PFSK-1 (cell line): Measurements from ENCODE around the gene CHRNE.

Source experiments
- FOXP2 ChIP-seq: optimal IDR thresholded peaks from 2 replicates; pipeline ENCODE3; 2011; ENCODE audit warnings: borderline replicate concordance, control low read depth, inconsistent platforms; ENCODE audit not compliant: insufficient read depth; ENCODE audit errors: extremely low read length, extremely low read depth
- POLR2AphosphoS5 ChIP-seq: IDR thresholded peaks from 2 replicates; pipeline ENCODE4 v1.6.1; 2012; ENCODE audit warnings: low read depth, mild to moderate bottlenecking, control low read depth, low read length, moderate library complexity
- REST ChIP-seq, 2 experiments: IDR thresholded peaks; 2 replicates each; pipeline versions ENCODE4 v1.6.1 to v1.8.0; 2011 to 2012; ENCODE audit warnings: low read depth in 2 of 2, low read length in 2 of 2, control low read depth in 1 of 2, inconsistent platforms in 1 of 2, mild to moderate bottlenecking in 1 of 2, moderate library complexity in 1 of 2; ENCODE audit not compliant: insufficient read depth in 1 of 2
- SIN3A ChIP-seq: IDR thresholded peaks from 2 replicates; pipeline ENCODE4 v1.6.1; 2012; ENCODE audit warnings: mild to moderate bottlenecking, low read length, moderate library complexity, borderline replicate concordance; ENCODE audit not compliant: insufficient read depth
- TAF1 ChIP-seq: IDR thresholded peaks from 2 replicates; pipeline ENCODE4 v1.6.1; 2012; ENCODE audit warnings: low read length, control low read depth, borderline replicate concordance; ENCODE audit not compliant: insufficient read depth

CHRNE gene

GRCh38 chr17:4913994-4914393 is 11.1 kb upstream of the CHRNE start:
- no peak for TF ChIP-seq REST (IDR thresholded peaks at IDR 0.05; ENCODE audit: insufficient read depth in 1 of 2, low read depth in 2 of 2, low read length in 2 of 2)

- TF ChIP-seq REST (IDR thresholded peaks at IDR 0.05; ENCODE audit: insufficient read depth in 1 of 2, low read depth in 2 of 2, low read length in 2 of 2) (peak in 1 of 2 experiments; percentile 6; a peak in 1 of 4 replicates), TAF1 (peak; percentile 70; the same call in 1 of the 2 replicates), POLR2AphosphoS5 (no peak; the same call in 1 of the 2 replicates), FOXP2 (peak; percentile 51), SIN3A (no peak; the same call in 1 of the 2 replicates)
Measured at GRCh38 chr17:4908711-4909496, 6.0 kb upstream of the CHRNE start.

- TF ChIP-seq REST (IDR thresholded peaks at IDR 0.05; ENCODE audit: insufficient read depth in 1 of 2, low read depth in 2 of 2, low read length in 2 of 2) (0 out of 4 replicates have a peak, but pooled peaks of 1 of the 2 experiments have one; percentile 11), SIN3A (no peak), POLR2AphosphoS5 (peak; percentile 49; the same call in 1 of the 2 replicates), TAF1 (0 out of 2 replicates have a peak, but pooled peaks have one; percentile 42), FOXP2 (no peak)
Measured at GRCh38 chr17:4908301-4908700, 5.4 kb upstream of the CHRNE start.

- TF ChIP-seq FOXP2 (no peak), TAF1 (no peak), REST (IDR thresholded peaks at IDR 0.05; ENCODE audit: insufficient read depth in 1 of 2, low read depth in 2 of 2, low read length in 2 of 2) (no peak), SIN3A (no peak), POLR2AphosphoS5 (no peak)
Measured at GRCh38 chr17:4902540-4902939, 358 bp downstream of the CHRNE start.
